ENCODE results near the gene USH2A.

USH2A gene

GRCh38 chr1:216123446-216124191, 299.6 kb downstream of the USH2A start:
- no peak for DNase-seq

GRCh38 chr1:216119600-216119999, 303.6 kb downstream of the USH2A start:
- DNase-seq, result no peak

DNA sequence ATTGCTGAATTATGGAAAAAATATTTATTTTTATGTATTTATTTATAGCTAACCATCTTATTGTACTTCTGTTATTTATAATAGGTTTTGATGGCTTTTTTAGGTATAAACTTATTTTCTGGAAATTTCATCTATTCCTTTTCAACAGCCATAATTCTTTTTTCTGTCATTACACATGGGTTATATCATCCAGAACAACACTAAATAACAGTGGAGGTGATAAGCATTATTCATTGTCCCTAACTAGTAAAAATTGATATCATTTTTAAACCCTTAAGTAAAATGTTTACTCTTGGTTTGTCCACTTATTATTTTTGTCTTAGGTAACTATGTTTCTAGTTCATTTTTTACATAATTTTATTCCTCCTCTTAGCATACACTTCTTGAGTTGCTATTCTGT, 309.1 kb downstream of the USH2A start:
- DNase-seq, result no peak

DNA sequence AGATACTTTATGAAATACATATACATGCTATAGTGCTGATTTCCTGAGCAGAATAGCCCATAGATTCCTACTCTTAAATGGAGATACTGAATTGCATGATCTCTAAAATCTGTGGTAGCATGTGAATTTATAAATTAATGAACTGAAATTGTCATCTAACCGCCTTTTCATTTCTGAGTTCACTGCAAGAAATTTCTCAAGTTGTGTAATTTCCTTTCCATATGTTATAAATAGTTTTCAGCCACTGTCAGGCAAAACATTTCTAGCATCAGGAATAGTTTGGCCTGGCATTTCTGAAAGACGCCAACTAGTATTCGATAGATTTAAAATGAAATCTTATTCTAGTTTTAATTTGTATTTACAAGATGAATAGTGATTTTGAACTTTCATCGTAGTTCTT, 310.1 kb downstream of the USH2A start:
- no peak for DNase-seq

GRCh38 chr1:216111842-216112241, 311.4 kb downstream of the USH2A start:
- no peak for DNase-seq

- no peak for DNase-seq
Observed at GRCh38 chr1:216095400-216095799, 327.8 kb downstream of the USH2A start.

DNA sequence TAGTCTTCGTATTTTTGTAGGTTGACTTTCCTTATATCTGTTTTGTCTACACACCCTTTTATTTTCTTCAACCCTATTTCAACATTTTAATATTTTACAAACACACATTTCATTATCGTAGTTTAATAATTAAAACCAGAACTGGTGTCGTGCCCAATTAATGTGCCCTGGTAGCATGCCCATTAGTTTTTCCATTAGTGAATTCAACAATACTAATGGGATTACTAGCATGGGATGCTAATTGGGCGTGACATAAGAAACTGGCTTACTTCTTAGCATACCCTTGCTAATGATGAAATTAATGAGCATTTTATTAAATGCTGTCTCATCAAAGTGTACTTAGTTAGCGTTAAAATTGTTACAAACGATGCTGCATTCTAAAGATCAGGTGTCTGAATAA, 332.7 kb downstream of the USH2A start:
- no peak for DNase-seq

DNA sequence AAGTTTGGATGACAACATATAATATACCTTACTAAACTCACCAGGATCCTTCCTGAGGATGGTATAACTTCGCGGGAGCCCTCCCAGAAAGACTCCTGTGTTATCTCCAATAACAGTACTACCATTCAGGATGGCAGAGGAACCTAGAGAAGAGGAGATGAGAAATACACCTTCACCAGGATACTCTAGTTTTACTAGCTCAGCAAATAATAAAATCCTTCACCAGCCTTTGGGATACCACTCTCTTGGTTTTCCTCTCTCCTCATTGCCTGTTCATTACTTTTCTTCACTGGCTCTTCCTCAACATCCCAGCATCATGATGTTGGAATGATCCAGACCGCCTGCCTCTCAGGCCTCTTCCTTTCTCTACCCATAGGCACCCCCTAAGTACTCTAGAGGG, 336.6 kb downstream of the USH2A start:
- DNase-seq, result no peak

GRCh38 chr1:216081445-216081844, 341.8 kb downstream of the USH2A start:
- no peak for DNase-seq

GRCh38 chr1:216076751-216077150, 346.5 kb downstream of the USH2A start:
- DNase-seq, result no peak

DNA sequence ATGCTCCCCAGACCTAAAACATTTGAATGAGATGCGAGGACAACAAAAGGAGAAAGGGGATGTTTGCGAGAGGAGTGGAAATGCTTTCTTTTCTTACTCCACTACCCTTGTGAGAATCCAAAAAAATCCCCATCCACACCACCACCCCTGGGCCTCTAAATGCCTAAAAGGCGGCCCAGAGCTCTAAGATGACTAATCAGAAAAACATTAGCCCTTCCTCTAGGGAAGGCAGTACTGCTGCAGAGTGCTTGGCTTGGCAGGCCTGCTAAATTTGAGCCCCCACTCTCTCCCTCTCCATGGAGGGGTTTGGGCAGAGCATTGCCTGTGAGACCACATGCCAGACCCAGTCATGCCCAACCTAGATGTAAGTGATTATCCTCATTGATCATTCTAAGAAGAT, 347.9 kb downstream of the USH2A start:
- DNase-seq, result no peak

GRCh38 chr1:216073793-216074595, 349.3 kb downstream of the USH2A start:
- no peak for DNase-seq

DNA sequence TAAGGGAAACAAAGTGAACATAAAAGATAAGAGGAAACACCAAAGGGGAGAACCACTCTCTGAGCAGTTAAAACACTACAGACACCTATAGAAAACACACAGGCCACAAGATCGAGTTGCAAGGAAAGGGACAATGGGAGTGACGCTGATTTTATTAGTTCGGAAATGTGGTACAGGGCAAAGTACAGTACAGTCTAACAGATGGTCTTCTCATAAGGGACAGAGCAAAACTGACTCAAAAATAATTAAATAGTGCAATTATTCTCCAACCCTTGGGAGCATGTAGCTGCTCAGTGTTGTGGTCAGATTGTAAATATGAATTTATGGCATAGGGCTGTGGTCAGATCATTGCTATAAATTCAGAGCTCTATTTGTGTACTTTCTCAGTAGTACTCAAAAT, 352.0 kb downstream of the USH2A start:
- DNase-seq, result no peak

- no peak for DNase-seq
Observed at GRCh38 chr1:216064643-216065042, 358.6 kb downstream of the USH2A start.

DNA sequence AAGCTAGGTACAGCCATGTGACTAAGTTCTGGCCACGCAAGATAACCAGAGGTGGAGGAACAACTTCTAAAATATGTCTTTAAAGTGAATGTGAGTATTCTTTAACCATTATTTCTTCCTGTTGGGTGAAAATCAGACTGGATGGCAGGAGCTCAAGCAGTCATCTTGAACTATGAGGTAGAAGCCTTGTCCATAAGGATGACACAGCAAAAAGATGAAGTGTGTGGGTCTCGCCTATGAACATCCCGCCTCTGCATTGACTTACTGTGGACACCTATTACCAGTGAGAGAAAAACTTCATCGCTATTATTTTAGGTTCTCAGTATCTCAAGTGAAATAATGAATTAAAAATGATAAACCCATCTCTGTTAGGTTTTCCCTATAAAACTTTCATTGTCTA, 365.3 kb downstream of the USH2A start:
- DNase-seq, result no peak

- DNase-seq, result no peak
Observed at GRCh38 chr1:216057063-216057462, 366.2 kb downstream of the USH2A start.

- DNase-seq, result no peak
Observed at GRCh38 chr1:216055004-216055403, 368.2 kb downstream of the USH2A start.

GRCh38 chr1:216054600-216054999, 368.6 kb downstream of the USH2A start:
- DNase-seq, result no peak

GRCh38 chr1:216051071-216051470, 372.2 kb downstream of the USH2A start:
- DNase-seq, result no peak

DNA sequence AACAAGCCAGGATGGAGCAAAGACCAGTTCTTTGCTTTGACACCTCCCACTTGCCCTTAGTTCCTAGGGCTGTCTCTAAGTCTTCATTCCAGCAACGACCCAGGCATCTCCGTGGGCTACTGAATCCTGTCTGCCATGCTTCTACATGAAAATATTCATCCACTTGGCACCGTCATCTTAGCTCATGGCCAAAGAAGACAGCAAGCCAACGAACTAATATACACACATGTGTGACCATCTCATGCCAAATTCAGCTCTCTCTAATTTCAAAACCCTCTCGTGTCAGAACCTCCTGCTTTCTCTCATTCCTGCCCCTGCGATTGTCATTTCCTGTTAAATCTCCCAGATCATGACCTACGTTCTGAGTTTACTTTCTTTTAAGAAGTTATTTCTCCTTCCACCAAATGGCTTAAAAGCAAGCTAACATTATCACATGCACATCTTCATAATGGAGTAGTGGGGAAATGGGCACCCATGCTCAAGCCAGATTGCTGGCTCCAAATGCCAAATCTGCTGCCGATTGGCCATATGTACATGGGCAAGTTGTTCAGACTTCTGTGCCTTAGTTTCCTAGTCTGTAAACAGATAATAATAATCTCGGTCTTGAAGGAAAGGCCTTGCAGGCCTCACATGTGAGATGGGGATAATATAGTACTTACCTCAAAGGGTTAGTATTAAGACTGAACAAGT, 373.4 kb downstream of the USH2A start:
- DNase-seq, result no peak

DNA sequence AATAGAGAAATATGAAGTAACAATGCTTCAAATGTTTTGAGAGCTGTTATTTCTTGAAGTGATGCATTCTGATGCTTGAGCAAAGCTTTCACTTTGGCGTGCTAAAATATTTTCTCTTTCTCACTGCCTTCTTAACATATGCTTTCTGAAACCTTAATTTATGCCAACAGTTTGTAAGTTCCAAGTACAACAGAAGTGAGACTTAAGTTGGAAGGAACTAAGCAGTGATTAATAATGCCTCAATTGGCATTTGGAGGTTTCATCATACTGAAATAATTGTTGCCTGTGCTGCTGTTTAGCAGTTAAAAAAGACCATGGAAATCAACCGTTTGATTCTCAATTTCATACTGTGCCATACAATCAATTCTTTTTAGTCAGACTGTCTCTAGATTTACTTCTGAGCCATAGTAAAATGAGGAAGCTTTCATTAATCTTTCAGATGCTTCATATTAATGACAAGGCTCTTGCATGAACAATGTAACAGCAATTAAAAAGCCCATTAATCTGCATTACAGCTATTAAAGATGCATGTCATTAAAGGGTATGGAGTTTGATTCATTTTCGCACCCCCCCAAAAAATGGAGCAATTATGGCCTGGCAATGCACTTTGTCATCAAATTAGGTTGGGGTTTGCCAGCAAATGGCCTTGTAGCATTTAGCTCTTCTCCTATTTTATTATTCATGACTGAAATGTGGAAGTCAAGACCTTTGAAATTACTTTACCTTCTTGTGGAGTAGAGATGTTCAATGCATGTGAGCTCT, 375.3 kb downstream of the USH2A start:
- DNase-seq, result no peak

GRCh38 chr1:216046336-216046735, 376.9 kb downstream of the USH2A start:
- no peak for DNase-seq

- DNase-seq, result no peak
Observed at GRCh38 chr1:216045400-216045799, 377.8 kb downstream of the USH2A start.

All from effector CD4-positive, alpha-beta T cell (primary cell).